ENCODE results near the gene SLC37A4. TPM values are rescaled to one million over a fixed set of nuclear protein-coding genes. Genes with fewer than 3 reads are reported as not detected.

SLC37A4 gene
- total and polyA plus RNA-seq, 2 of the 13 experiments (the other 11 are each of a cell fraction or from before 2014, with no cell fraction given), result 43.0 to 56.1 TPM

- 0 out of 2 replicates have a peak, but pooled peaks have one; percentile 18 for TF ChIP-seq ZNF318 (CRISPR knock-in tag; IDR thresholded peaks at IDR 0.05)
- 0 out of 2 replicates have a peak, but pooled peaks have one; percentile 33 for TF ChIP-seq ZNF275 (CRISPR knock-in tag; IDR thresholded peaks at IDR 0.05; ENCODE audit: borderline replicate concordance)
- TF ChIP-seq HES4 (CRISPR knock-in tag; IDR thresholded peaks at IDR 0.05; ENCODE audit: borderline replicate concordance), result peak; percentile 50; the same call in 1 of the 2 replicates
- peak; percentile 41; the same call in 1 of the 2 replicates for TF ChIP-seq NR0B2 (CRISPR knock-in tag; IDR thresholded peaks at IDR 0.05)
- peak; percentile 1 for TF ChIP-seq HNRNPLL (IDR thresholded peaks at IDR 0.05; ENCODE audit: low read depth, low read length, poor library complexity, severe bottlenecking)
- peak; percentile 40; the same call in 1 of the 2 replicates for TF ChIP-seq HDAC1 (CRISPR knock-in tag; IDR thresholded peaks at IDR 0.05)
- TF ChIP-seq MTA3 (CRISPR knock-in tag; IDR thresholded peaks at IDR 0.05), result no peak
- 0 out of 2 replicates have a peak, but pooled peaks have one; percentile 57 for TF ChIP-seq ZFP91 (CRISPR knock-in tag; IDR thresholded peaks at IDR 0.05; ENCODE audit: borderline replicate concordance)
- TF ChIP-seq TERF1 (CRISPR knock-in tag; IDR thresholded peaks at IDR 0.05), result 0 out of 2 replicates have a peak, but pooled peaks have one; percentile 51
- peak; percentile 57 for TF ChIP-seq ZNF781 (CRISPR knock-in tag; IDR thresholded peaks at IDR 0.05; ENCODE audit: borderline replicate concordance, not compliant biosample characterization)
- TF ChIP-seq ZNF282 (IDR thresholded peaks at IDR 0.05; ENCODE audit: partially characterized antibody), result no peak
- no peak for TF ChIP-seq ZNF138 (CRISPR knock-in tag; IDR thresholded peaks at IDR 0.05; ENCODE audit: low read depth)
Measured at GRCh38 chr11:118998388-118998717, 32.3 kb downstream of the SLC37A4 start (continued).

All from HepG2 (cell line).